ENCODE results near the gene KLHL18. TPM values are rescaled to one million over a fixed set of nuclear protein-coding genes. Genes with fewer than 3 reads are reported as not detected.

KLHL18 gene
- total RNA-seq, 2 experiments from 2014 or later: 13.1 to 28.6 TPM

DNA sequence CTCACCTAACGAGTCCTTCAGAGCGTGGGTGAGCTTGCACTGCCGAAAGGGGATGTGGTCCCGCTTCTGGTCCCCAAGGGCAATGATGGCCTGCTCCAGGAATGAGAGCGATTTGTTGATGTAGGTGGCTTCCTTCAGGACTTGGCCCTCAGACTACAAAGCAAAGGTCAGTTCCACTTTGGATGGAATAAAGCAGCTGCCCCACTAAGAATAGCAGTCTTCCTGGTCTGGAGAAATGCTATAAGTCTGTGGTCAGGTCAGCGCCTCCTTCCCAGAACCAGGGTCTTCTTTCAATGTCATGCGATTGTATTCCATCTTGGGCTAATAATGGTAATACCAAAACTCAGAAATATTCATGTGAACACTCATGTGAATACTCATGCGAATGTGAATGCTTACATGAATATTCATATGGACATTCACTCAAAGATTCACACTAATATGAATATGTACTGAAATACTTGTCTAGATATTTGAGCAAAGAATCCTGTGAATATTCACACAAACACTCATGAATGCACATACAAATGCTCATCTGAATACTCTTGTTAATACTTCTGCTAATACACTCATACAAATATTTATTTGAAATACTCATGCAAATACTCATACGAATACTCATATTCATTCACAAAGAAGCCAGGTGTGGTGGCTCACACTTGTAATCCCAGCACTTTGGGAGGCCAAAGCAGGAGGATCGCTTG is 16.9 kb upstream of the KLHL18 start:
- no peak for DNase-seq (ENCODE audit: low spot score)
- Histone ChIP-seq H3K9me3 (ENCODE audit: low read length) (no peaks in the 10 kb centered on the region), H2AFZ (ENCODE audit: low read length) (no peak overlapping the region), H3K27ac (ENCODE audit: low read depth, low read length, poor library complexity, severe bottlenecking) (no peak overlapping the region), H3K9me2 (ENCODE audit: insufficient read depth, low read length) (no peaks in the 10 kb centered on the region), H3K4me1 (ENCODE audit: insufficient read depth, low read length, poor library complexity, severe bottlenecking) (peaks cover 12% of the 10 kb centered on the region), H3K36me3 (ENCODE audit: insufficient read depth, low read length) (no peaks in the 10 kb centered on the region), H3K79me2 (ENCODE audit: insufficient read depth, low read depth, low read length) (no peaks in the 10 kb centered on the region), H4K20me1 (ENCODE audit: insufficient read depth, low read length) (no peaks in the 10 kb centered on the region), H3K4me2 (ENCODE audit: low read length) (no peak overlapping the region), H3K4me3 (ENCODE audit: low read depth, low read length, poor library complexity, severe bottlenecking) (no peak overlapping the region)
- ChIA-PET POLR2A (interaction anchor here (0.6 to 1.2 kb wide), 3 partner anchors 11 to 97 kb away, joined by 3 to 4 read pairs (median 4); no protein-coding TSS in a partner anchor), CTCF (ENCODE audit: unreplicated experiment) (no interaction called here)
- BruUV-seq (replicated peaks): no TSS peak
- intact Hi-C loops (cut with micrococcal nuclease; ENCODE audit: unreplicated experiment): loop anchor here (5.0 kb wide), 1 partner anchor 56 kb away; no protein-coding TSS in a partner anchor
- no peak for TF ChIP-seq EZH2phosphoT487 (IDR thresholded peaks at IDR 0.05; ENCODE audit: borderline replicate concordance, low read depth, low read length)
- TF ChIP-seq, protein P1, sequence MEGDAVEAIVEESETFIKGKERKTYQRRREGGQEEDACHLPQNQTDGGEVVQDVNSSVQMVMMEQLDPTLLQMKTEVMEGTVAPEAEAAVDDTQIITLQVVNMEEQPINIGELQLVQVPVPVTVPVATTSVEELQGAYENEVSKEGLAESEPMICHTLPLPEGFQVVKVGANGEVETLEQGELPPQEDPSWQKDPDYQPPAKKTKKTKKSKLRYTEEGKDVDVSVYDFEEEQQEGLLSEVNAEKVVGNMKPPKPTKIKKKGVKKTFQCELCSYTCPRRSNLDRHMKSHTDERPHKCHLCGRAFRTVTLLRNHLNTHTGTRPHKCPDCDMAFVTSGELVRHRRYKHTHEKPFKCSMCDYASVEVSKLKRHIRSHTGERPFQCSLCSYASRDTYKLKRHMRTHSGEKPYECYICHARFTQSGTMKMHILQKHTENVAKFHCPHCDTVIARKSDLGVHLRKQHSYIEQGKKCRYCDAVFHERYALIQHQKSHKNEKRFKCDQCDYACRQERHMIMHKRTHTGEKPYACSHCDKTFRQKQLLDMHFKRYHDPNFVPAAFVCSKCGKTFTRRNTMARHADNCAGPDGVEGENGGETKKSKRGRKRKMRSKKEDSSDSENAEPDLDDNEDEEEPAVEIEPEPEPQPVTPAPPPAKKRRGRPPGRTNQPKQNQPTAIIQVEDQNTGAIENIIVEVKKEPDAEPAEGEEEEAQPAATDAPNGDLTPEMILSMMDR (conservative IDR thresholded peaks at IDR 0.05; ENCODE audit: low read length): no peak

DNA sequence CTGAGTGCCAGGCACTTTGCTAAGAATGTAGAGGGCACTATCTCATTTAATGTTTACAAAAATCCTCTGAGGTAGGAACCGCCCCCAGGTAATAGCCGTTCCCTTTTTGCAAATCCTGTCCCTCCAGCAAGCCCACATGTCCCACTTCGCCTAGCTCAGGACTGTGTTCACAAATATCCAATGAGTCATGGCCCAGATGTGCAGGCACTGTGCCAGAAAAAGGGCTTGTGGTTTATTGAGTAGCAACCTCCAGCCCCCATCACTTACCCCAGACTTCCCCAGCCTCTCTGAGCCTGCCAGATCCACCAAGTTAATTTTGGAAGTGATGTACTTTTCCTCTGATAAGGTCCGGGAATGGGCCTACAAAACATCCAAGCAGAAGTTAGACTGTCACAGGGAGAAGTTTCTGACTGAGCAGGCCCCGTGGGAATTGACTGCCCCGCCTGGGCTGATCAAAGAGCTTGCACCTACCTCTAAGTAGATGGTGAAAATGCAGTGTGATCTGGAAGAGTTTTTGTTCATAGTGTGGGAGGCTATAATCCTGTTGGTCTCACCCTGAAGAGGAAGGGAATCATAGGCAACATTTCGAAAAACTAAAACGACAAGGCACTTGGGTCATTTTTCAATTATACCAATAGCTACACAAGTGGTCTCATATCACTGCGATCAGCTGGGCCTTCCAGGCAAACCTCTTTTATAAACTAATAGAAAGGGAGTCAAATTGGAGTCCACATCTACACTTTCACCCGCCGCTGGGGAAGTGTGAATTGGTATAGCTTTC is 15.8 kb upstream of the KLHL18 start:
- Histone ChIP-seq H2AFZ (ENCODE audit: low read length) (peak overlapping the region; percentile 20; the same call in 1 of the 2 replicates), H3K9me3 (ENCODE audit: low read length) (no peaks in the 10 kb centered on the region), H3K9me2 (ENCODE audit: insufficient read depth, low read length) (no peaks in the 10 kb centered on the region), H4K20me1 (ENCODE audit: insufficient read depth, low read length) (no peaks in the 10 kb centered on the region), H3K4me1 (ENCODE audit: insufficient read depth, low read length, poor library complexity, severe bottlenecking) (peaks cover 12% of the 10 kb centered on the region), H3K36me3 (ENCODE audit: insufficient read depth, low read length) (no peaks in the 10 kb centered on the region), H3K79me2 (ENCODE audit: insufficient read depth, low read depth, low read length) (no peaks in the 10 kb centered on the region), H3K4me2 (ENCODE audit: low read length) (peak overlapping the region; percentile 16; the same call in 1 of the 2 replicates), H3K4me3 (ENCODE audit: low read depth, low read length, poor library complexity, severe bottlenecking) (no peak overlapping the region), H3K27ac (ENCODE audit: low read depth, low read length, poor library complexity, severe bottlenecking) (no peak overlapping the region)
- ChIA-PET CTCF (ENCODE audit: unreplicated experiment) (no interaction called here), POLR2A (interaction anchor here (0.7 to 1.2 kb wide), 5 partner anchors 9 to 92 kb away, joined by 3 to 6 read pairs (median 3); no protein-coding TSS in a partner anchor)
- intact Hi-C loops (cut with micrococcal nuclease; ENCODE audit: unreplicated experiment): loop anchor here (5.0 kb wide), 1 partner anchor 55 kb away; no protein-coding TSS in a partner anchor
- peak; percentile 42 for DNase-seq (ENCODE audit: low spot score)
- TF ChIP-seq, protein P1 (conservative IDR thresholded peaks at IDR 0.05; ENCODE audit: low read length): no peak
- no peak for TF ChIP-seq EZH2phosphoT487 (IDR thresholded peaks at IDR 0.05; ENCODE audit: borderline replicate concordance, low read depth, low read length)
- BruUV-seq (replicated peaks): no TSS peak

Data from OCI-LY7 (cell line).